NCI-H748 (cell line): ENCODE measurements around the gene CTTNBP2NL.
A peak's percentile ranks its signal among the peaks of the same experiment; 100 is the strongest.
"Not testable (repeated sequence)": the region's sequence is repeated elsewhere in the genome, so short reads cannot be mapped to it uniquely, and the experiment has no call there.

Experiments used
- DNase-seq: peaks from one replicate; lab custom pipeline; 2025; ENCODE audit not compliant: unreplicated experiment; lab: John Stamatoyannopoulos, UW

The CTTNBP2NL gene

DNA sequence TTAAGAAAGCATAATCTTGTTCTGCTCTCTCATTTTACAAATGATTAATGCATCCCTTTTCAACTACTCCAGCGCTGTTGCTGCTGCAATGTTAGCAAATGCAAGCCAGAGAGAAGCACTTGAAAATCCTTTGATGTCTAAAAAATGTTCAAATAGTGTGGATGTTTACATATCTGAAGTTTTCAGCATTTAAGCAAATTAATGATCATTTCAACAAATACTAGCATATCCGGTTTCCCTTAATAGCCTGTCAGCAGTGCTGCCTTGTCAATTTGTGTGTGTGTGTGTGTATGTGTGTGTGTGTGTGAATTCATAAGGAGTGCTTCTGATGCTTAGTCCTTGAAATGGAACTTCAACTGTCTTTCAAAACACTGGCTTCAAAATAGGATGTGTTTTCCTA is 64.6 kb downstream of the CTTNBP2NL start:
- DNase-seq: peak; percentile 38

DNA sequence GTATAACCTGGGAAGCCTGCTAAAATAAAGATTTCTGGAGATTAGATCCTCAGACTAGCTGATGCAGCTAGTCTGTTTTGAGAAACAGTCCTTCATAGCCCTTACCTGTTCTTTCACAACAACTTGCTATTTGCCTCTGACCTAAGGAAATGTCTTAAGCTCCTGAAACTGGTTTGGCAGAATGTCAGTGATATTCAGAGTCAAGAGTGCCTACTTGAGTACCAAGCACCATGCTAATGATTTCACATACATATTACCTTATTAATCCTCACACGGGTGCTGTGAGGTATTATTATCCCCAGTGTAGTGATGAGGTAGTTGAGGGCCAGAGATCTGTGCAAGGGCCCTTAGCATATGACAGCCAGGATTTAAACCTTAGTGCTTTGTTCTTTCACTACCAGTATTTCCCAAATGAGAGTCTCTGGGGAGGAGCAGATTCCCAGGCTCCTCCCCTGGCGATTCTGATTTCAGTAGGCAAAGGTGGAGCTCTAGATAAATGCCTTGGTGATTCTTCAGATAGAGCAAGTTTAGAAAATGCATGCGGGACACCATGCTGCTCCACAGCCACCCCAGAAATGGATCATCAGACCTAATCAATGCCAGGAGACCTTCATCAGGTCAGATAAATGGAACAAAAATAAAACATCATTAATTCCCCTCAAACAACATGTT is 65.3 kb downstream of the CTTNBP2NL start:
- DNase-seq: no peak

DNA sequence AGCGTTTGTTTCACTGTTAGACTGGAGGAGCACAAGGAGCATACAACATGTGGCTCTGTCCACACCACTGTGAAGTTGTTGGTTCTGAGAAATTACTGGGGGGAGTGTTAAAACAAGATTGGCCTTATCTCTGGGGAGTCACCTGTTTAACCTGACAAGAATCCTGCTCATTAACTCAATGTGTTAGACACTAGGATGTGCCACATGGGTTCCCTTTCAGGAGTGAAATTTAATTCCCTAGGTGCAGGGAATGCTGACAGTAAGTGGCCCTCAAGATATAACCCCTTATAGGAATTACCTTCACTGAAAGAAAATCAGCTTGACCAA is 66.9 kb downstream of the CTTNBP2NL start:
- no peak for DNase-seq

DNA sequence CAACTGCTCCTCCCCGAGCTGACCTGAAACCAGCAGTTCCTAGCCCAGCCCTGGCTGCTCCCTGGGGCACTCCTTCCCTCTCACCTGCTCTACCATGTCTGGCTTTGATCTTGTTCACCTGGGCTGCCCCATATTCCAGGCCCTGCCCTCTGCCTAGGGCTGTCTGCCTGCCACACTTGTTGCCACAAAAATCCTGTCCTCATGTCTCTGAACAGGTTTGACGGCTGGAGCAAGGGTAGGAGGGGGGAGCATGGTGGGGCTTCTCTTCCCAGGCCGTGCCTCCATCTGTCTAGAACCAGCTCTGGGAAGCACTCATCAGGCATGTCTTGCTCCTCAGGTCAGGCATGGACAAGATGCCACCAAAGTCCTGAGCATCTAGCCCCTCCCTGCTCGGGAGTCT is 68.5 kb downstream of the CTTNBP2NL start:
- no peak for DNase-seq

DNA sequence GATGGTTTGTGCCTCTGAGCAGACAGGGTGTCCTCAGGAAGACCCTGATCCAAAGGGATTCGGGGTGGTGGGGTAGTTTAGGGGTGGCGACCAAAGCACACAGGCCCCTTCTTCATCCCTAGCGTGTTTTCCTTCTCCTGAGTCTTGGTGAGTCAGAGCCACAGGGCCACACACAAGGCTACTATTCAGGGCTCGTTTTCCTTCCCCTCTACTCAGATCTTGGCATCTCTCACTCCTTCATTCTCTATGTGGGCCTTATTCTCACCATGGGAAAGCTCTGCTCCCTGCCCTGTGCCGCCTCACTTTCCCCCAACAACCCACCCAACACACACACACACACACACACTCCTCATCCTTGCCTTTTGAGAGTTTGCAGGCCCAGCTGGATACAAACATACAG is 69.1 kb downstream of the CTTNBP2NL start:
- DNase-seq: no peak

DNA sequence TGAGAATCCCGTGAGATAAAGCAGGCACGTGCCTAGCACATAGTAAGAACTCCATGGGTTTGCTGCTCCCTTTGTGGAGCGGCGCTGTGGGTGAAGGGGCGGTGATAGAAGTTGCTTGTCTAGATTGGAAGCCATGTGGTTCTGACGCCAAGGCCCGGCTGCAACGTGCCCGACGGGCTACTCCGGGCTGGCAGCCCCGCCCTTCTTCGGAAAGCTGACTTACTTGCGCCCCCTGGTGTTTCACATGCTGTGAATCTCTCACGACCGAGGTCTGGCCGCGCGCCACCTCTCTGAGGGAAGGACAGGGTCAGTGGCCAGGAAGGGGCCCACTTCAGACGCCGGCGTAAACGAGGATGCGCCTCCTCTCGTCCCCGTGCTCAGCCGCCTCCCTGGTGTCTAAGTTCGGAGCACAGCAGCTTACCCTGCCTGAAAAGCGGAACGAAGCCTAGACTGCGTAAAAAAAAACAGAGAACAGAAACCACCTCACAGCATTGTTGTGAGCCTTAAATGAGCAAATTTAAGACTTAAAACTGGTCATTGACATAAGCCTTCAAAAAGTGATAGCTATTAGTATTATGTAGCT is 70.2 kb downstream of the CTTNBP2NL start:
- DNase-seq: peak; percentile 92

DNA sequence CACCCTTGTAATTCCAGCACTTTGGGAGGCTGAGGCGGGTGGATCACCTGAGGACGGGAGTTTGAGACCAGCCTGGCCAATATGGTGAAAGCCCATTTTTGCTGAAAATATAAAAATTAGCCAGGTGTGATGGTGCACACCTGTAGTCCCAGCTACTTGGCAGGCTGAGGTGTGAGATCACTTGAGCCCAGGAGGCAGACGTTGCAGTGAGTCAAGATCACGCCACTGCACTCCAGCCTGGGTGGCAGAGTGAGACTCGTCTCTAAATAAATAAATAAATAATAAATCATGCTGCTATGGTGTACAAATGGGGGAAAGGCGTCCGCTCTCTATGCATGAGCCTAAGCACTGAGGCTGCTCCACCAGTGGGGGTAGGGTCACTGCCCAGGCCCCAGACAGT is 74.3 kb downstream of the CTTNBP2NL start:
- not testable (repeated sequence) for DNase-seq

DNA sequence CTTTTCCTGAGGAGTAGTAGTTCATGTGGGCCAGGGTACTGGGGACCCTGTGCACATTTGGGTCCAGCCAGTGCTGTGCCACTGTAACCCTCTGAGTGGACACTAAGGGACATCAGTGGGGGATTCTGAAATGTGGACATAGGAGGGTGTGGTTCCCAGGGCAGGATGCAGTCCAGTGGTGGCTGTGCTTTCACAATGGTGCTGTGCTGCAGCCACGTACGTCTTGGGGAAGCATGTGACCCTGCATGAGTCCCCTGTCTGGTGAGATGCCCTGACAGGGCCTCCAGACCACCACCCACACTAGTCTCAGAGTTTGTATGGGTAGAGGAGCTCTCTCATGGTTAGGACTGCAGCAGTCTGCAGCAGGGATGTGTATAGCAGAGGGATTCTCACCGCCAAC is 75.0 kb downstream of the CTTNBP2NL start:
- DNase-seq: no peak

DNA sequence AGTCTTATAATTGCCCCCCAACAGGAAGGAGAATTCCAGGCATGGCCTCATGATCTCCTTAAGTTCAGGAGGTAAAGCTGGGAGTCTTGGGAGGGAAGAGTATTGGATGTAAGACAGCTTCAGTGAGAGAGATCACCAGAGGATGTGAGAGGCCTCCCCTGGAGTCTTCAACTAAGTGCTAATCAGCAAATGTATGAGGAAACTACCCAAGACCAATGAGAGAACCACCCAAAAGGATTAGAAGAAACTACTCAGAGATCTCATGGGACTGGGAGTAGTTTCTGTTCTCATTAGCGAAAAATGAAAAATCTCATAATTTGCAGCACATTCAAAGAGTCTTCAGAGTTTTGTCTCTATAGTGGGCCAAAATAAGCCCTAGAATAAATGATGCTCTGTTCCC is 76.1 kb downstream of the CTTNBP2NL start:
- DNase-seq: no peak

DNA sequence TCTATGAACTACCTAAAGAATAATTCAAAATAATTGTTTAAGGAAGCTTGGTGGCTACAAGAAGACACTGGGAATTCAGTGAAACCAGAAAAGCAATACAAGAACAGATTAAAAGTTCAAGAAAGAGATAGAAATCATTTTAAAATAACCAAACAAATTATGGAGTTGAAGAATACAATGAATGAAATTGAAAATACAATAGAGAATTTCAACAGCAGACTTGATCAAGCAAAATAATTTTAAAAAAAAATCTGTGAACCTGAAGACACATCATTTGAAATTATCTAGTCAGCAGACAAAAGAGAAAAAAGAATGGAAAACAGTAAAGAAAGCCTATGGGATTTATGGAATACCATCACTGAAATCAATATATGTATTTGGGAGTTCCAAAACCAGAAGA is 81.5 kb downstream of the CTTNBP2NL start:
- DNase-seq: no peak

DNA sequence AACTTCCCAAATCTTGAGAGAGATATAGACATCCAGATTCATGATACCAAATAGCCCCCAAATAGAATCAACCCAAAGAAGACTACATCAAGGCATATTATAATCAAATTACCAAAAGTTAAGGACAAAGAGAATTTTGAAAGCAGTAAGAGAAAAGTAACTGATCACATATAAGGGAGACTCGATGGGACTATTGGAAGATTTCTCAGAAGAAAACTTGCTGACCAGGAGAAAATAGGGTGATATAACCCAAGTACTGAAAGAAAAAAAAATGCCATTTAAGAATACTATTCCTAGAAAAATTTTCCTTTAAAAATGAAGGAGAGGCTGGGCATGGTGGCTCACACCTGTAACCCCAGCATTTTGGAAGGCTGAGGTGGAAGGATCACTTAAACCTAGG is 82.3 kb downstream of the CTTNBP2NL start:
- DNase-seq: no peak

DNA sequence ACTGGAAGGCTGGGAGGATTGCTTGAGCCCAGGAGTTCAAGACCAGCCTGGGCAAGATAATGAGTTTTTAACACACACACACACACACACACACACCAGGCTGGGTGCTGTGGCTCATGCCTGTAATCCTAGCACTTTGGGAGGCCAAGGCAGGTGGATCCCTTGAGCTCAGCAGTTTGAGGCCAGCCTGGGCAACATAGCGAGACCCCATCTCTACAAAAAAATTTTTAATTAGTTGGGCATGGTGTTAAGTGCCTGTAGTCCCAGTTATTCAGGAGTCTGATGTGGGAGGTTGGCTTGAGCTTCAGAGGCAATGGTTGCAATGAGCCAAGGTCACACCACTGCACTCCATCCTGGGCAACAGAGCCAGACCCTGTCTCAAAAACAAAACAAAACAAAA is 90.0 kb downstream of the CTTNBP2NL start:
- not testable (repeated sequence) for DNase-seq

DNA sequence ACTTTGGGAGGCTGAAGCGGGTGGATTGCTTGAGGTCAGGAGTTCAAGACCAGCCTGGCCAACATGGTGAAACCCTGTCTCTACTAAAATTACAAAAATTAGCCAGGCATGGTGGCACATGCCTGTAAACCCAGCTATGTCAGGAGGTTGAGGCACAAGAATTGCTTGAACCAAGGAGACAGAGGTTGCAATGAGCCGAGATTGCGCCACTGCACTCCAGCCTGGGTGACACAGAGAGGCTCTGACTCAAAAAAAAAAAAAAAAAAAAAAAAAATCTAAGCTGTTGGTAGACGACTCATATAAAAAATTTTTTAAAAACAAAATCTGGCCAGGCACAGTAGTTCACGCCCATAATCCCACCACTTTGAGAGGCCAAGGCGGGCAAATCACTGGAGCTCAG is 91.7 kb downstream of the CTTNBP2NL start:
- DNase-seq: not testable (repeated sequence)

DNA sequence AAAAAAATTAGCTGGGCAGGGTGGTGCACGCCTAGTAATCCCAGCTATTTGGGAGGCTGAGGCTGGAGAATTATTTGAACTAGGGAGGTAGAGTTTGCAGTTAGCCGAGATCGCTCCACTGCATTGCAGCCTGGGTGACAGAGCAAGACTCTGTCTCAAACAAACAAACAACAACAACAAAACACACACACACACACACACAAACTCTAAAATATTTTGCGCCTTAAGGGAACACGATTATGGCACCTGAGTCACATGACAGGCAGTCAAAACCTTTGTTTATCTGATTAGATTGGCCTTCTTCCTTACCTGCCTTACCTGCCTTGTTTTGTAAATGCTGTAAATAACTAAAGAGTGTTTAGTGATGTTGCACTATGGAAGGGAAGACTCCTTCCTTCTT is 92.1 kb downstream of the CTTNBP2NL start:
- no peak for DNase-seq

DNA sequence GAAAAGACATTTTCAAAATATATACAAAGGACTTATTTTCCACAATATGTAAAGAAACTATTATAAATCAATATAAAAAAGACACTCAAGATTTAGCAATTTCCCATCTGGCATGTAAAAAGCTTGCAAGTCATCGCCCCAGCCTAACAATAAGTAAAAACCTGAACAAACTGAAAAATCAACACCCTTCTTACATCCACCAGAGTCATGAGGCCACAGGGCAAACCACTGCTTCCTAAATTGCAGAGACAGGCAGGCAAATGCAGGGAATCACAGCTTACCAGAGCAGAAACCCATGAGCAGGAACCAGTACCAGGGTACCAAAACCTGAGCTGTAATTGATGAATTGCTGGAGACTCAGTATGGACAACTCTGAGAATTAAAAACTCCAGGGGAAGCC is 96.1 kb downstream of the CTTNBP2NL start:
- DNase-seq: no peak

DNA sequence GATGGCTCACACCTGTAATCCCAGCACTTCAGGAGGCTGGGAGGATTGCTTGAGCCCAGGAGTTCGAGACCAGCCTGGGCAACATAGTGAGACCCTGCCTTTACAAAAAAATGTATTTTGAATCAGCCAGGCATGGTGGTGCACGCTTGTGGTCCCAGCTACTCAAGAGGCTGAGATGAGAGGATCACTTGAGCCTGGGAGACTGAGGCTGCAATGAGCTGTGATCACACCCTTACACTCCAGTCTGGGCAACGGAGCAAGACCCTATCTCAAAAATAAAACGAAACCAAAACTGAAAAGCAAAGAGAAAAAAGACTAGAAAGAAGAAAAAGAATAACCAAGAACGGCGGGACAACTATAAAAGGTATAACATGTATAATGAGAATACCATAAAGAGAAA is 97.3 kb downstream of the CTTNBP2NL start:
- no peak for DNase-seq

DNA sequence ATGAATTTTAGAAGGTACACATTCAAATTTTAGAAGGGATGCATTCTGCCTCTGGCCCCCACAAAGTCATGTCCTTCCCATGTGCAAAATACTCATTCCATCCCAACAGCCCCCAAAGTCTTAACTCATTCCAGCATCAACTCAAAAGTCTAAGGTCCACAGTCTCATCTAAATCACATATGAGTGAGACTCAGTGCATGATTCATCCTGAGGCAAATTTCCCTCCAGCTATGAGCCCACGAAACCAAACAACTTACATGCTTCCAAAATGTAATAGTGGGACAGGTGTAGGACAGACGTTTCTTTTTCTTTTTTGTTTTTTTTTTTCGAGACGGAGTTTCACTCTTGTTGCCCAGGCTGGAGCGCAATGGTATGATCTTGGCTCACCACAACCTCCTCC is 100.3 kb downstream of the CTTNBP2NL start:
- no peak for DNase-seq

DNA sequence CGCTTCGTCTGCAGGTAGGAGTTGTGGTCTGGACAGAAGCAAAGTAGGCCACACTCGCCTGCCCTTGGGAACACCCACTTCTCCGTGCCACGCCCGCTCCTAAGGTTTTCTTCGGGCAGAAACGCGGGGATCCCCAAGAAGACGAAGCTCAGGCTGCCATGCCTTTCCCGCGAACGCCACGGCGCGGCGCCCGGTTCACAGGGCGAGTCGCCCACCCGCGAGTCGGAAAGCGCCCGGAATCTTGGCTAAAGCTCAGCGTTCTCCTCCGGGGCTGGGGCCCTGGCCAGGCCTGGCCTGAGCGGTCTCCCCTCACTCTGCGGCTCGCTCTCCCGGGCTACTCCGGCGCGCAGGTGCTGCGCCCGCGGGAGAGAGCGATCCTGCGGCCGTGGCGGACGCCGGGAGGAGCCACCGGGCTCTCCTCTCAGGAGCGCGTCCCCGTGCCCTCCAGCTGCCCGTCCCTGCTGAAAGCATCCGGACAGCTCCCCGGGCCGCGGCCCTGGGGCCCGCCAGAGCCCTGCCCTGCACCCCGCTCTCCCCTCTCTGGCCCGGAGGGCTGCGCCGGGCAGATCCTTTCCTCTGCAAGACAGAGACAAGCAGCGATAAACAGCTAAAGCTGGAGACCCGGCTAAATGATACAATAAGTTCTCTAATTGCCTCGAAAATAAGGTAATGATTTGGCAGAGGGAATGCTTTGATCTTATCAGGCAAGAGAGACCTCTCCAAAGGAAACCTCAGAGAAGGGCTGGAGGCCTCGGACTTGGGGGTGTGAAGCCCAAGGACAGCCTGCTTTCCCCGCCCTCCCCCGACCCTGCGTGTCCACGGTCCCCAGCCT is 106.0 kb downstream of the CTTNBP2NL start:
- peak; percentile 62 for DNase-seq

DNA sequence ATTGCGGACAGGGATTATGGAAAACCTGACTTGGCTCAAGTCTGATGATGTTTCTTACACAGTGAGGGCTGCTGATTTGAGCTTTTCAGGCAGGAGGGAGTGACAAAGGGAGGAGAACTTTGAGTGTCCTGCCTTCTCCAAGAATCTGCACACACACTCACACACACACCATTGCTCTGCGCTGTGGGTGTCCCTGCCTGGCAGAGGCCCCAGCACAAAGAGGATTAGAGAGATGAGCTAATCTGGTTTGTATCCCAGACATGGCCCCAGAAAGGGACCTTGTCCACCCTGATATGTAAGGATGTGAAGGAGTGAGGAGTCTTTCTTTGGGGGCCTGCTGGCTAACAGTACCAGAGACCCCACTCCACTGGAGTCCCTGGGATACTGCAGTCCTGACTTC is 106.8 kb downstream of the CTTNBP2NL start:
- DNase-seq: no peak

DNA sequence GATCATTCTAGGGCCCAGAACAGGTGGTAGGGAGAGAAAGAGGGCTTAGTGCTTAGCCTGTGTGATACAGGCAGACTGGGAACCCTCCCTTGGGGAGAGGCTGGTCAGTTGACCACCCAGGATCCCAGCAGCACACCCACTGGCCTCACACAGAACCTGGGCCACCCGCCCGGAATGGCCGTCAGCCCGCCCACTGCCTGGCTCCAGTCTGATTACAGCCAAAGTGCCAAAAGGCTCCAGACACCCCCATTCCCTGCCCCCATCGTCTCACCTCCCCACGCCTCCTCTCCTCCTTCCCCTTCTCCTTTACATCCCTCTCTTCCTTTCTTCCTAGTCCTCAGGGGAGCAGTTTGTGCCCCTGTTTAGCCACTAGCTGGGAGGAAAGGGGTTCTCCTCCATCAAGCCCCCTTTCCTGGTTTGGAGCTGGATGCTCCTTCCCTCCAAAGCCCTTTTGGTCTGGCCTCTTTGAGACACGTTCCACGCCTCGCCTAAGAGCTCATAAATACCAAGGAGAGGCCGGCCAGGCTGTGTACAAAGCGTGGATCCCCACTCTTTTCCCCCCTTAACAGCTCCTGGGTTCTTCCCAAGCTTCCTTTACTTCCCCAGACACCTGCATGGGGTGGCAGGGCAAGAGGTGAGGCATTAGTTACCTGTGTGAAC is 108.1 kb downstream of the CTTNBP2NL start:
- DNase-seq: no peak

DNA sequence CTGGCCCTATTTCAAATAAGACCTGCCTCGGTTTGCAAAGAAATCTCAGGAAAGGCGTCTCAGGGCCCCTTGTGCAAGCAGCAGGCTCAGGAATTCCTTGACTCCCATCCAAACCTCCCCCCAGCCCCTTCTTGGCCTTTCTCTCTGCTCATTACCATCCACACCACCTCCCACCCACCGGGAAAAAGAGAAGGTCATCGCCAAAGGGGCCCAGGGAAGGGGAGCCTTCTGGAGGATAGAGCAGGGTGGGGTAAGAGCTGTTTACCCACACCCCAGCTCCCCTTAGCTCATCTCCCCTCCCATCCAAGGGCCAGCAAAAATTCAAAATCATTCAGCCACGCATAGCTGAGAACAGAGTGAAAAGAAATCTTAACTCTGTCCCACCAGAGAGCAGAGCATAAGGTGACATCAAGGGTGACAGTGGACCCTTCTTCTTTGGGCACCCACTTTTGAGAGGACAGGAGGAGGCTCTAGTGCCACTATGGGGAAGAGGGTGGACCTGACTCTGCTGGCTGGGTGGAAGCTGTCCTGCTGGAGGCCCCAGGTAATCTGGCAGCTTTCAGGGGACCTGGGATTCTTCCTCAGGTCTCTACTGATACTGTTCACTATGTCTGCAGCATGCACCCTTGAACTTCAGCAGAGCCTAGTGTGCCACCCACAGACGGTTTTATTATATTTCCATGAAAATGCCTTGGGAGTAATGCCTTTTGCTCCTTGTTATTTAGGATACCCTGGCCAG is 108.8 kb downstream of the CTTNBP2NL start:
- no peak for DNase-seq
